DMS53 (cell line): ENCODE results near the gene PIH1D1.
"Not testable (repeated sequence)": the region's sequence is repeated elsewhere in the genome, so short reads cannot be mapped to it uniquely, and the experiment has no call there.

Source experiments
- DNase-seq: peaks from one replicate; lab custom pipeline; 2025; lab: John Stamatoyannopoulos, UW

Gene PIH1D1

GRCh38 chr19:49456326-49456725, 4.7 kb upstream of the PIH1D1 start:
- no peak for DNase-seq

GRCh38 chr19:49455773-49456172, 4.2 kb upstream of the PIH1D1 start:
- DNase-seq = no peak

DNA sequence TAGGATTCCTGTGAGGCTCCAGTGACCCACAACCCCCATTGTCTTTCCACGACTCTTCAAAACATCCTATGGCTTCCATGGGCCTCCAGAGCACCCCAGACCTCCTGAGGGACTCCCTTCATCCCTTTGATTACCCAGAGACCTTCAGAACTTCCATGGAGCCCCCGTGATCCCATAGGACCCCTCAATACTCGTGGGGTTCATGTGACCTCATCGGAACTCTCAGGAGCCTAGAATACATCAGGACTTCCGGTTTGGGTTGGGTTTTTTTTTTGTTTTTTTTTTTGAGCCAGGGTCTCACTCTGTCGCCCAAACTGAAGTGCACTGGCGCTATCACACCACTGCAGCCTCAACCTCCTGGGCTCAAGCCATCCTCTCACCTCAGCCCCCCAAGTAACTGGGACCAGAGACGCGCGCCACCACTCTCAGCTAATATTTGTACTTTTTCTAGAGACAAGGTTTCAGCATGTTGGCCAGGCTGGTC, 2.2 kb upstream of the PIH1D1 start:
- DNase-seq = peak; percentile 47

- DNase-seq = peak; percentile 98
These were observed 1.6 kb upstream of the PIH1D1 start, which contains the start of gene ALDH16A1 for GRCh38 chr19:49453013-49453756. Gene ALDH16A1 (plus strand): TSS chr19:49453225. CDS start chr19:49453332, 107 bp downstream.

- no peak for DNase-seq
These were observed 1.2 kb downstream of the PIH1D1 start for GRCh38 chr19:49450405-49450804.

GRCh38 chr19:49448432-49448786, 3.2 kb downstream of the PIH1D1 start:
- DNase-seq = no peak

- no peak for DNase-seq
These were observed 3.9 kb downstream of the PIH1D1 start for GRCh38 chr19:49447485-49448431.

DNA sequence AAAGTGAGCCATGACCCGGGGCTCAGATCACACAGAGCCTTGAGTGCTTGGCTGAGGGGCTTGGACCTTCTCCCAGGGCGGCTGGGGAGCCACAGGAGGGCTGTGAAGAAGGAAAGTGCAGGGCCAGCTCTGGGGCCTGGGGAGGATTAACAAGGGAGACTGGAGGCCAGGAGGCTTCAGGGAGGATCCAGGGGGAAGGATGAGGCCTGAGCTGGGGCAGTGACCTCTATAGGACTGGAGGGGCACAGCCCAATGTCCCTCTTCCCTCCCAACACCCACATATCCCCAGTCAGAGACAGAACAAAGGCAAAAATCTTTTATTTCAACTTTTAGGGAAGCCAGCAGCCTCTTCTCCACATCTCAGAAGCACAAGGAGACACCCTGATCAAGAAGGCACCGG, 5.6 kb downstream of the PIH1D1 start:
- DNase-seq = no peak

DNA sequence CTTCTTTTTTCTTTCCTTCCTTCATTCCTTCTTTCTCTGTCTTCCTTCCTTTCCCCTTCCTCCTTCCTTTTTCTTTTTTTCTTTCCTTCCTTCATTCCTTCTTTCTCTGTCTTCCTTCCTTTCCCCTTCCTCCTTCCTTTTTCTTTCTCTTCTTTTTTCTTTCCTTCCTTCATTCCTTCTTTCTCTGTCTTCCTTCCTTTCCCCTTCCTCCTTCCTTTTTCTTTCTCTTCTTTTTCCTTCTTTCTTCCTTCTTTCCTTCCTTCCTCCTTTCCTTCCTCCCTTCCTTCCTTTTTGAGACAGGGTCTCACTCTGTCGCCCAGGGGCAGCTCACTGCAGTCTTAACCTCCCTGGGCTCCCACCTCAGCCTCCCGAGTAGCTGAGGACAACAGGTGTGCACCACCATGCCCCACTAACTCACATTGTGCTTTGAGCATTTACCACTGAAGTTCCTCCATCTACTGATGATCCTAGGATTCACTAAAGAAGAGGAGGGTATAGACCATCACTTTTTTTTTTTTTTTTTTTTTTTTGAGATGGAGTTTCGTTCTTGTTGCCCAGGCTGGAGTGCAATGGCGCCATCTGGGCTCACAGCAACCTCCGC, 7.4 kb downstream of the PIH1D1 start:
- DNase-seq = not testable (repeated sequence)

DNA sequence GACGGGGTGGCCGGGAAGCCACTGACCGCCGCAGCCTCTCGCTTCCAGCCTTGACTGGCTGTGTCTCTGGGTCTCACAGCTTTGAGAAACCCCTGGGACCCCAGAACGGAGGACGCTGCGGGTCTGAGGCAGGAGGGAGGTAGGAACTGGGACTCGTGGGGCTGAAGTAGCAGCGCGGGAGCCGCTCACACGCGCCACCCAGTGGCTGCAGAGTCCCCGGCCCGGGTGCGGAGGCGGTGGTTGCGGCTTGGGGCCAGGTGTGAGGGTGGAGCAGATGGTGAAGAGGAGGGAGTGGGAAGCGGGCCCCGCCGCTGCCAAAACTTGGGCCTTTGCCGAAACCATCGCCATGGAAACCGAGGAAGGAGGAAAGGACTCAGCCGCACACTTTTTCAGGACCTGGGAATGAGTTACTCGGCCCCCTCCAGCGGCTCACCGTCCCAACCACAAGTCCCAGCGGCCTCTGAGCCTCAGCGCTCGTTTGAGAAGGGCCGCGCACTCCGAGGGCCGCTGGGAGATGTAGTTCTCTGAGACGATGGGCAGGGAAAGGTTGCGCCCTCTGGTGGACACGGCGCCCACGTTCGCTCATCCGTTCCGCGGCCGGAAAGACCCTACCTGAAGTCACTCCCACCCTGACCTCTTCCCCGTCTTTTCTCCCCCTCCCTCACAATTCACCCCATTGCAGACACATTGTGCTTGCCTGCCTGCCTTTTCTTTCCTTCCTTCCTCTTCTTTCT, 8.1 kb downstream of the PIH1D1 start:
- peak; percentile 96 for DNase-seq

DNA sequence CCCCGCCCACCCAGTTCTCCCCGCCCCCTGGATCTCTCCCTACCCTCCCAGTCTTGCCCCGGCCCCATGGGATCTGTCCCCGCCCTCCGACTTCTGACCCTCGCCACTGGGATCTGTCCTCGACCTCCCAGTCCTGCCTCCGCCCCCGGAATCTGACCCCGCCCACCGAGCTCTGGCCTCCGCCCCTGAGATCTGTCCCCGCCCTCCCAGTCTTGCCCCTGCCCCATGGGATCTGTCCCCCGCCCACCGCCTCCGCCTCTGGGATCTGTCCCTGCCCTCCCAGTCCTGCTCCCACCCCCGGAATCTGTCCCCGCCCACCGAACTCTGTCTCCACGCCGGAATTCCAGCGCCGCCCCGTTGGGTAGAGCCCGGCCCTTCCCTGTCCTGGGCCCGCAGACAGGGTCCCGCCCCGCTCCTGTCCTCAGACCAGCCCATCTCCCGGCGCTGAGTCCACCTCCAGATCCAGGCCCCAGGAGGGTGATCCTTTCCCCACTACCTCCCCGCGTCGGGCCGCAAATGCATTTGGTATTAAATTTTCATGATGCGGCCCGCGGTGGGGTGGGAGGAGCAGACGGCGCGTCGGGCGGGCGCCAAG, 8.7 kb downstream of the PIH1D1 start:
- peak; percentile 90 for DNase-seq

GRCh38 chr19:49442354-49442753, 9.3 kb downstream of the PIH1D1 start:
- peak; percentile 62 for DNase-seq

DNA sequence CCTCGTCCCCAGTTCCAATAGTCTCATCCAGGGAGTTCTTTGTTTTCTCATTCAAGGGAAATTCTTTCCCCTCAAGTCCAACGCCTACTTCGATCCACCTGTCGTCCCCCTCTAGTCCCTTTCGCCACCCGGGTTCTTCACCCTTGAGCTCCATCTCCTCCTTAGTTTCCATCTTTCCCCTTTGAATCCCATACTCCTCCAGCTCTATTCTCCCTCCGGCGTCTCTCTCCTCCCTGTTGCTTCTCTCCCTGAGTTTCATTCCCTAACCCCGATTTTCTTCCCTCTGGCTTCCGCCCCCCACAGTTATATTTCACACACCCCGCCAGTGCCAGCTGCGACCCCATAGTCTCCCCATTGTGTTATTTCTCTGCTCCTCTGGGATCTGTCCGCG, 9.7 kb downstream of the PIH1D1 start:
- DNase-seq = no peak

GRCh38 chr19:49441210-49441959, 10.2 kb downstream of the PIH1D1 start, which contains the start of gene SLC17A7:
Gene SLC17A7 (minus strand): TSS chr19:49441527. CDS start chr19:49441379, 148 bp downstream.
- DNase-seq = peak; percentile 54

DNA sequence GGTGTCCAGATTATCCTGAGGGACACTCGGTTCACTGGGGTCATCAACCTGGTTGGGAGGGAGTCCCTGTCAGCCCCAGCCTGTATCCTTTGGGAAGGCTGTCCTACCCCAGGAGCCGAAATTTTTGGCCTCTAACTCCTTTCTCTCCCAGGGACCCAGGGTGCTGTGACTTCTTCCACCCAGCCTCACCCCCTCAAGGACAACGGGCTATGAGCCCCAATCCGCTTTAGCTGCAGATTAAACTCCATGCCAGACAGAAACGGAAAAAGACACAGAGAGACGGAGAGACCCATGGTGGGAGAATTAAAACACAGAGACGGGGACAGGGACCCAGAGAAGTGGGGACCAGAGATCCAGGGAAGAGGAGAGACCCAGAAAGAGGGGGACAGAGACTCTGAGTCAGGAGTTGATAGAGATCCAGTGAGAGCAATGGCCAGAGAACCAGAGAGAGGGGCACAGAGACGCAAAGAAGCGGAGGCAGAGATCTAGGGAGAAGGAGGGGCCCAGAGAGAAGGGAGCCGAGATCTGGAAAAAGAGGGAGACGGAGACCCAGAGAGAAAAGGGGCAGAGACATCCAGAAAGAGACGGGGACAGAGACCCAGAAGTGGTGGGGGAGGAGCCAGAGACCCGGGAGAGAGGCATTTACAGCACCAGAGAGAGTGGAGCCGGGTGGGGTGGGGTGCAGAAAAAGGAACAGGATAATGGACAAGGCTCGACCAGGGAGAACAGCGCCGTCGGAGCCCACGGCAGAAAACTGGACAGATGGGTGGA, 11.0 kb downstream of the PIH1D1 start:
- no peak for DNase-seq

DNA sequence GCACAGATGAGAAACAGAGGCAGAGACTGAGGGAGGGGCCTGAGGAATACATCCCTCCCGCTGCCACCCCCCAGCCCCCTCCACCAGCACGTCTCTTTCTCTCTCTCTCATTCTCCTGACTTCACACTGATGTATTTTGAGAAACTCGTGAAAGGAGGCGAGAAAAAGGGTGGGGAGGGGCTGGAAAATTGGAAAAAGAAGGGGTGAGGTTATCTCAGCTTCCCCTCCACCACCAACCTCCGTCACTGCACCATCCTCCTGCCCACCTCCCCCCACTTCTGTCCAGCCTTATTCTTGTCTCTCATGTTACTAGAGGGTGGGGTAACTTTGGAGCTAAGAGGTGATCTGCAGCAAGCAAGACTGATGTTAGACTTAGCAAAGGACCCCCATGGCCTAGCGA, 11.8 kb downstream of the PIH1D1 start:
- no peak for DNase-seq

DNA sequence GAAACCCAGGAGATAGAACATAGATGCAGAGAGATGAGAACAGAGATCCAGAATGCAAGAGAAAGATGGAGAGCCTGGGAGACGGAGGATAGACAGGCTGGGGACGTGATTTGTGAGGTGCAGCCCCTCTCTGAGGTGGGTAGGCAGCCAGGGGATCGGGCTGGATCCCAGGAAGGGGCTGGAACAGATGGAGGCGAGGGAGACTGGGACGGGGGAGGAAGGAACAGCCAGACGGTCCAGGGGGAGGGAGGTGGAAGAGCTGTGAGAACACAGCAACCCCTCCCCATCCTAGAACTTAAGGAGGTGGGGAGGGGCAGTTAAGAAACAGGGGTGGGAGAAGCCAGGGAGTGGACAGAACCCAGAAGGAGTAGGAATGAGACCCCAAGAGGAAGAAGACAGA, 13.4 kb downstream of the PIH1D1 start:
- DNase-seq = no peak

- DNase-seq = no peak
These were observed 14.4 kb downstream of the PIH1D1 start for GRCh38 chr19:49437231-49437630.

DNA sequence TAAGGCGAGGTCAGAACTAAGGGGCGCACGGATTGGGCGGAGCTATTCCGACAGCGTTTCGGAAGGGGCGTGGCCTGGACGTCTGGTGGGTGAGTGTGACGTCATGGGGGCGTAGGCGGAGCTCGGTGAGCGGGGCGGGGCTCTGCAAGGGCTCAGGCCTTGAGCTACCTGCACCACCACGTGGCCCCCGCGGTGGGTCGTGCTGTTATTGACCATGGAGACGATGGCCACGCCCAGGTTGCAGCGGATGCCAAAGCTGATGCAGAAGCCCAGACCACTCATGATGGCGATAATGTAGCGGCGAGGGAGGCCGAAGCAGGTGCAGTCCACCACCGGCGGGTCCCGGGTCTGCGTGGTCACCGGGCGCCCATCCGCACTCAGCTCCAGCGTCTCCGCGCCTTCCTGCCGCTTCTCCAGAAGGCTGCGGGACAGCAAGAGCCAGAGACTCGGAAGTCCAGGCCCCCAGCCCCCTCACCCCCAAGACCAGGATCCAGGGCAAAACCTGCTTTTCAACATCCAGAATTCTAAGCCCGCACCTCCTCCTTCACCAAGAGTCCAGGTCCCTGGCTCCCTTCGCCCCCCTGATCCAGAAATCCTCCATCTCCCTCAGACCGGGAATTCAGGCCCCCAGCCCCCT, 15.1 kb downstream of the PIH1D1 start:
- DNase-seq = no peak
